Inflammatory macrophage treated with lipopolysaccharide for 1 hour (primary cell): ENCODE data around the gene ZNF302.

Source experiments
- DNase-seq, 2 donors: peaks; one replicate each; pipeline ENCODE4 v3.0.0-alpha.2; 2020 to 2022

The ZNF302 gene

GRCh38 chr19:34733266-34733745 lies 55.8 kb downstream of the ZNF302 start:
- no peak for DNase-seq

GRCh38 chr19:34733746-34734536 lies 56.5 kb downstream of the ZNF302 start, which contains the start of gene ZNF181:
Gene ZNF181, plus strand, starts transcription at chr19:34734243. Its CDS starts 795 bp downstream, at chr19:34735038.
- DNase-seq = peak; percentile 87 to 88

GRCh38 chr19:34734537-34735103 lies 57.1 kb downstream of the ZNF302 start:
- peak; percentile 78 to 86 for DNase-seq
